Right ventricle myocardium inferior (tissue), 1 donor: Measurements from ENCODE around the gene MFN2. TPM values are rescaled to one million over a fixed set of nuclear protein-coding genes. Genes with fewer than 3 reads are reported as not detected.
A peak's percentile ranks its signal among the peaks of the same experiment; 100 is the strongest.
"Not testable (repeated sequence)": the region's sequence is repeated elsewhere in the genome, so short reads cannot be mapped to it uniquely, and the experiment has no call there.

Experiments
- ATAC-seq: fragments of 200-7000 bp; cut with Tn5 transposase; one replicate; pipeline ENCODE4 v1.9.1; 2020; ENCODE audit warnings: mild to moderate bottlenecking, moderate library complexity
- DNase-seq: peaks from one replicate; pipeline ENCODE4 v3.0.0; 2021; ENCODE audit errors: missing footprints
- intact Hi-C: fragments of 100-400 bp; cut with DNase I; formaldehyde crosslinking; loops from one replicate; pipeline ENCODE4 v1.11.0; 2022
- total RNA-seq: library from RNA; stranded (reverse); fragmentation: NEBNext Ultra II Directional; extraction: Animal tissue kit (Norgen Biotek cat#: 25700); gene quantifications from one replicate; pipeline ENCODE4 v1.2.1, GENCODE V29; 2021
- donor health status: DM: no; HTN: yes; CAD: no; lungs with severe emphysema.

MFN2 gene
- total RNA-seq, 1 donor from 2014 or later: 697 TPM

- intact Hi-C loops: no loop called here
- ATAC-seq (peak; percentile 11), DNase-seq (no peak)
Observed at GRCh38 chr1:12012560-12013316, 32.5 kb downstream of the MFN2 start.

GRCh38 chr1:12014141-12014991 is 34.1 kb downstream of the MFN2 start:
- DNase-seq: no peak

GRCh38 chr1:12015001-12015491 is 34.8 kb downstream of the MFN2 start:
- intact Hi-C loops: loop anchor here (5.0 kb wide), 1 partner anchor 33 kb away; the partner anchor contains the start of gene MFN2
- DNase-seq (no peak), ATAC-seq (no peak)

More at GRCh38 chr1:12014141-12014991, 34.1 kb downstream of the MFN2 start:
- ATAC-seq: no peak
- intact Hi-C loops: no loop called here

- no peak for ATAC-seq
- intact Hi-C loops: loop anchor here (5.0 kb wide), 1 partner anchor 33 kb away; the partner anchor contains the start of gene MFN2
- no peak for DNase-seq
Observed at GRCh38 chr1:12015499-12015898, 35.3 kb downstream of the MFN2 start.

DNA sequence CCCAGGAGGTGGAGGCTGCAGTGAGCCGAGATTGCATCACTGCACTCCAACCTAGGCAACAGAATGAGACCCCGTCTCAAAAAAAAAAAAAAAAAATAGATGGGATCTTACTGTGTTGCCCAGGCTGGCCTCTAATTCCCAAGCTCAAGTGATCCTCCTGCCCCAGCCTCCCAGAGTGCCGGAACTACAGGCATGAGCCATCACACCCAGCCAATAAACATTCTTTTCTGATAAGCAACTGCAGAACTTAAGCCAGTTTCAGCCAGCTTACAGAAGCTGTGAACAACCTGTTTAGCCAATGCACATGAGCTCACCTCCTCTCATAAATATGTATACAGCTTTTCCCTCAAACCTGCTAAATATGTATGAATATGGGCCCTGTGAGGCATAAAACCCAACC is 35.9 kb downstream of the MFN2 start:
- no peak for DNase-seq
- intact Hi-C loops: loop anchor here (5.0 kb wide), 1 partner anchor 34 kb away; the partner anchor contains the start of gene MFN2
- no peak for ATAC-seq

DNA sequence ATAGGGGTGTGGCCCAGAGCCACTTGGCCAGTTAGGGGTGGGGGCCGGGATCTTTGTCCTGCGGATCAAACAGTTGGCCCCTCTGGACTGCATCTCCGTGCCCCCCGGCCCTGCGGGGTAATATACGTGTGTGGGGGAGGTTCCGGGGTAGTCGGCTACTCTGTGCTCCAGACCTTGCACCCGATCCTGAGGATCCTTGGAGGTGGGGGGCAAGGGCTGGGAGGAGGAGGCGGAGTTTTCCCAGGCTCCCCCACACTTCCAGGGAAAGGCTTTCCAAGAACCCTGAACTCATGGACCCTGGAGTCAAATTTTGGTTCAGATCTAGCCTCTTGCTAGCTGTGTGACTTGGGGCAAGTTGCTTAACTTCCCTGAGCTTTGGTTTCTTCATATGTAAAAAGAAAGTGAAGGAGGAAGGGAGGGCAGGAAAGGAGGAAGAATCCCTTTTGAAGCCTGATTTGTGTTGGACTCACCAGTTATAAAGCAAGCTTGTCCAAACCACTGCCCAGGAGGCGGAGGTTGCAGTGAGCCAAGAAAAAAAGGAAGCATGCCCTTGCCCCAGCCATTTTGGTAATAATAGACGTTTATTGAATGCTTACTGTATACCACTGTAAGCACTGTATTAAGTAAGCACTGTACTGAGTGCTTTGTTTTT is 39.7 kb downstream of the MFN2 start:
- ATAC-seq: peak; percentile 6
- intact Hi-C loops: loop anchor here (5.0 kb wide), 1 partner anchor 38 kb away; the partner anchor contains the start of gene MFN2

DNA sequence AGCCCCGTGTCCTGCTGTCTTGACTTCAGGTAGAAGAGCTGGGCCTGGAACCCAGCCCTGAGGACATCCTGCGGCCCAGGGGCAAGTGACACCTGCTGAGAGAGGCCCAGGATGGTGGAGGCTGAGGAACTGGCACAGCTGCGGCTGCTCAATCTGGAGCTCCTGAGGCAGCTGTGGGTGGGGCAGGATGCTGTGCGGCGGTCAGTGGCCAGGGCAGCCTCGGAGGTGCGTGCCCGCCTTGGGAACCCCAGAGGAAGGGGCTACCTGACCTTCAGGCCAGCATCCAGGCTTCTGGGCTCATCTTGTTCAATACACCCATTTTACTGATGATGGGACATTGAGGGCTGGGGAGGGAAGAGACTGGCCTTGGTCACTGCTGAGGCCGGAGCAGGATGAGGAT is 41.4 kb downstream of the MFN2 start:
- ATAC-seq (no peak), DNase-seq (peak; percentile 41)
- intact Hi-C loops: no loop called here

More for the DNA sequence above, 39.7 kb downstream of the MFN2 start:
- no peak for DNase-seq

- no peak for DNase-seq
- intact Hi-C loops: no loop called here
- no peak for ATAC-seq
Observed at GRCh38 chr1:12022036-12022435, 41.8 kb downstream of the MFN2 start.

DNA sequence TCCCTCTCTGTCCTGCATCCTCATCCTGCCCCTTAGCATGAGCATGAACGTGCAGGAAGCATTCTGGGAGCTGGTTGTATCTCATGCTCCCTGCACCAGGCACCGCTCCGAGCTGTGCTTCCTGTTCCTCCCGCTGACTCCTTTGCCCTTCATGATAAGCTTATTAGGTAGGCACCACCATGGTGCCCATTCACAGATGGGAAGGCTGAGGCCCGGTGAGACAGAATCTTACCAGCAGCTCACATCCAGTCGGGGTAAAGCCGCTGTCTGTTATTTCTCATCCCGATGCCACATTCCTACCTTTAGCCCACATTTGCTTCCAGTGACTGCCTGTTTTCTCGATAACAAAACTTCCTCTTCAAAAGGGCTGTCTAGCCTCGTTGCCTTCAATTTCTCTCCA is 46.3 kb downstream of the MFN2 start:
- intact Hi-C loops: no loop called here
- ATAC-seq (no peak), DNase-seq (no peak)

GRCh38 chr1:12028248-12028647 is 48.0 kb downstream of the MFN2 start:
- intact Hi-C loops: no loop called here
- ATAC-seq: no peak
- no peak for DNase-seq

- intact Hi-C loops: no loop called here
- no peak for ATAC-seq
- no peak for DNase-seq
Observed at GRCh38 chr1:12028957-12029511, 48.8 kb downstream of the MFN2 start.

- intact Hi-C loops: loop anchor here (10.0 kb wide), 1 partner anchor 195 kb away; no protein-coding TSS in a partner anchor
- DNase-seq (no peak), ATAC-seq (no peak)
Observed at GRCh38 chr1:12029720-12030339, 49.6 kb downstream of the MFN2 start.

GRCh38 chr1:12031039-12031980 is 51.1 kb downstream of the MFN2 start:
- intact Hi-C loops: loop anchor here (10.0 kb wide), 1 partner anchor 197 kb away; no protein-coding TSS in a partner anchor
- no peak for DNase-seq
- peak; percentile 62 for ATAC-seq

DNA sequence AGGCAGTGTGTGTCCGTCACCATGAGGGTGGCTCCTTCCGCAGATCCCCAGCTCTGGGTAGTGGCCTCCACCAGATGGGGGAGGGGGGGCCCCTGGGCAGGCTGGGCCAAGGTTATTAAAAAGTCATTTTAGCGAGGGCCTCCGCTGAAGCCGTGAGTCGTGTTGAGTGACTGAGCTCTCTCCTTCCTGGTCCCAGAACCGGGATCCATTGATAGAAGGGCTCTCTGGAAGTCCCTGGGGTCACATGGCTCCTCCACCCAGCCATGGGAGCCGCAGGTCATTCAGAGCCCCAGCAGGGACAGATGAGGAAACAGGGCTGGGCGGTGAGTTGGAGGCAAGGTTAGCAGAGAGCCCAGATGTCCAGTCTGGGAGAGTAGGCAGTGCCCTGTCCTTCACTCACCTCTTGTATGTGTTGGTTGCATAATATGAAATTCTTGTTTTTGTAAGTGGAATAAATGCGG is 51.9 kb downstream of the MFN2 start:
- ATAC-seq (no peak), DNase-seq (no peak)
- intact Hi-C loops: loop anchor here (10.0 kb wide), 1 partner anchor 197 kb away; no protein-coding TSS in a partner anchor

- intact Hi-C loops: loop anchor here (10.0 kb wide), 1 partner anchor 199 kb away; no protein-coding TSS in a partner anchor
- not testable (repeated sequence) for ATAC-seq, DNase-seq
Observed at GRCh38 chr1:12033441-12033840, 53.2 kb downstream of the MFN2 start.

- DNase-seq (no peak), ATAC-seq (no peak)
- intact Hi-C loops: loop anchor here (10.0 kb wide), 1 partner anchor 200 kb away; no protein-coding TSS in a partner anchor
Observed at GRCh38 chr1:12034381-12034801, 54.1 kb downstream of the MFN2 start.

GRCh38 chr1:12035312-12035711 is 55.1 kb downstream of the MFN2 start:
- intact Hi-C loops: loop anchor here (10.0 kb wide), 1 partner anchor 201 kb away; no protein-coding TSS in a partner anchor
- no peak for DNase-seq
- ATAC-seq: no peak
